Gastrocnemius medialis (tissue), 4 donors: Measurements from ENCODE around the gene TRAP1. TPM values are rescaled to one million over a fixed set of nuclear protein-coding genes. Genes with fewer than 3 reads are reported as not detected.

Source experiments
- ATAC-seq, 2 donors: fragments of 150-250 bp; one replicate each; pipeline ENCODE4 v1.9.1; 2016
- DNase-seq, 2 donors: peaks; one replicate each; pipeline ENCODE4 v3.0.0-alpha.2; 2019
- H3K27ac ChIP-seq, 4 donors: fragments of 200-600 bp; sonication (generic); 1 replicate in 1 of 4; 2 replicates in 3 of 4; pipeline ENCODE4 v1.5.1; 2016 to 2018; ENCODE audit warnings: mild to moderate bottlenecking in 2 of 4, moderate library complexity in 1 of 4
- H3K27me3 ChIP-seq, 3 donors: fragments of 200-600 bp; sonication (generic) in 2 of 3; 1 replicate in 1 of 3; 2 replicates in 2 of 3; pipeline versions ENCODE4 v1.5.1 to v1.6.0; 2016 to 2019; ENCODE audit warnings: mild to moderate bottlenecking in 1 of 3, moderate library complexity in 1 of 3
- H3K36me3 ChIP-seq, 2 donors: fragments of 200-600 bp; sonication (generic) in 1 of 2; one replicate each; pipeline ENCODE4 v1.5.1; 2017 to 2018
- H3K4me1 ChIP-seq, 2 donors: fragments of 200-600 bp; sonication (generic) in 1 of 2; one replicate each; pipeline ENCODE4 v1.5.1; 2016 to 2017; ENCODE audit warnings: mild to moderate bottlenecking in 2 of 2
- H3K4me3 ChIP-seq, 4 donors: fragments of 200-600 bp; sonication (generic) in 3 of 4; 1 replicate in 1 of 4; 2 replicates in 3 of 4; pipeline ENCODE4 v1.5.1; 2016 to 2019; ENCODE audit warnings: mild to moderate bottlenecking in 2 of 4
- H3K9me3 ChIP-seq, 3 donors: fragments of 200-600 bp; sonication (generic) in 2 of 3; 1 replicate in 1 of 3; 2 replicates in 2 of 3; pipeline ENCODE4 v1.5.1; 2016 to 2019
- CTCF ChIP-seq, 5 experiments: fragments of 450-650 bp in 3 of 5; fragments of 200-600 bp in 2 of 5; sonication (generic) in 2 of 5; IDR thresholded peaks in 4 of 5; conservative IDR thresholded peaks in 1 of 5; 1 replicate in 4 of 5; 2 replicates in 1 of 5; pipeline ENCODE4 v1.5.1; 2016 to 2019; ENCODE audit warnings: antibody characterized with exemption in 5 of 5, mild to moderate bottlenecking in 3 of 5, moderate library complexity in 3 of 5
- POLR2A ChIP-seq, 2 donors: fragments of 450-650 bp; IDR thresholded peaks; one replicate each; pipeline ENCODE4 v1.6.1; 2017; ENCODE audit warnings: antibody characterized with exemption in 2 of 2, mild to moderate bottlenecking in 2 of 2, moderate library complexity in 2 of 2
- in situ Hi-C, 4 donors: fragments of 200-750 bp; cut with MboI; loops; one replicate each; pipeline versions ENCODE4 v1.15.0 to v1.8.0; 2017; ENCODE audit warnings: low sequenced_read_pairs in 4 of 4
- intact Hi-C: fragments of 100-400 bp; cut with DNase I; formaldehyde crosslinking; loops from one replicate; pipeline ENCODE4 v1.15.1; 2023; ENCODE audit warnings: low total_unique reads
- total RNA-seq, 4 donors: library from RNA; depleted of rRNA; stranded (reverse); fragments of >200 nt; gene quantifications; one replicate each; pipeline versions ENCODE4 v1.1.0 to v1.2.3, GENCODE V29; 2016

The TRAP1 gene
- total RNA-seq, 4 donors from 2014 or later, result 103 to 140 (median 122) TPM

- ATAC-seq, result no peak
- H3K9me3 ChIP-seq, result no peaks in the 10 kb centered on the region
- peaks cover 0 to 5% of the 10 kb centered on the region in 2 donors for H3K36me3 ChIP-seq
- no peak for DNase-seq
- in situ Hi-C loops (no loop called here), intact Hi-C loops (no loop called here)
- no peak for TF ChIP-seq CTCF (IDR thresholded peaks at IDR 0.05 in 4 of 5, conservative IDR thresholded peaks at IDR 0.05 in 1 of 5)
- no peak for TF ChIP-seq POLR2A (IDR thresholded peaks at IDR 0.05)
- no peaks in the 10 kb centered on the region for H3K27me3 ChIP-seq
- H3K4me1 ChIP-seq, result peaks cover 5 to 6% of the 10 kb centered on the region in 2 donors
- no peak overlapping the region for H3K4me3 ChIP-seq
- no peak overlapping the region for H3K27ac ChIP-seq
These were observed 5.2 kb upstream of the TRAP1 start for GRCh38 chr16:3722508-3722907.

GRCh38 chr16:3720418-3720817 lies 3.1 kb upstream of the TRAP1 start:
- in situ Hi-C loops, result no loop called here
- Histone ChIP-seq H3K4me1 (peaks cover 12 to 17% of the 10 kb centered on the region in 2 donors), H3K27ac (no peak overlapping the region), H3K4me3 (no peak overlapping the region), H3K9me3 (no peaks in the 10 kb centered on the region), H3K27me3 (no peaks in the 10 kb centered on the region), H3K36me3 (no peaks in the 10 kb centered on the region)
- ATAC-seq (no peak), DNase-seq (peak in 1 of 2 donors; percentile 44)
- TF ChIP-seq CTCF (IDR thresholded peaks at IDR 0.05 in 4 of 5, conservative IDR thresholded peaks at IDR 0.05 in 1 of 5), result no peak
- TF ChIP-seq POLR2A (IDR thresholded peaks at IDR 0.05), result no peak
- intact Hi-C loops, result no loop called here

- intact Hi-C loops (loop anchor here (10.0 kb wide), 1 partner anchor 536 kb away; no protein-coding TSS in a partner anchor), in situ Hi-C loops (no loop called here)
- peaks cover 12 to 17% of the 10 kb centered on the region in 2 donors for H3K4me1 ChIP-seq
- no peak overlapping the region for H3K4me3 ChIP-seq
- H3K27ac ChIP-seq, result peak overlapping the region in 2 of 4 donors; percentile 91 to 95
- TF ChIP-seq CTCF (IDR thresholded peaks at IDR 0.05 in 4 of 5, conservative IDR thresholded peaks at IDR 0.05 in 1 of 5) (no peak), POLR2A (IDR thresholded peaks at IDR 0.05) (no peak)
- ATAC-seq (no peak), DNase-seq (no peak)
- no peaks in the 10 kb centered on the region for H3K27me3 ChIP-seq
- H3K36me3 ChIP-seq, result no peaks in the 10 kb centered on the region
- no peaks in the 10 kb centered on the region for H3K9me3 ChIP-seq
These were observed 1.3 kb upstream of the TRAP1 start for GRCh38 chr16:3718628-3719027.

- H3K27ac ChIP-seq, result peak overlapping the region; percentile 88 to 96 (median 93)
- TF ChIP-seq POLR2A (IDR thresholded peaks at IDR 0.05) (no peak), CTCF (IDR thresholded peaks at IDR 0.05 in 4 of 5, conservative IDR thresholded peaks at IDR 0.05 in 1 of 5) (no peak)
- intact Hi-C loops (loop anchor here (10.0 kb wide), 1 partner anchor 537 kb away; no protein-coding TSS in a partner anchor), in situ Hi-C loops (no loop called here)
- peak overlapping the region; percentile 69 to 99 (median 78) for H3K4me3 ChIP-seq
- no peak for ATAC-seq
- H3K9me3 ChIP-seq, result no peaks in the 10 kb centered on the region
- no peaks in the 10 kb centered on the region for H3K27me3 ChIP-seq
- no peak for DNase-seq
- H3K4me1 ChIP-seq, result peaks cover 12 to 17% of the 10 kb centered on the region in 2 donors
- H3K36me3 ChIP-seq, result no peaks in the 10 kb centered on the region
These were observed 681 bp upstream of the TRAP1 start for GRCh38 chr16:3718019-3718391.

GRCh38 chr16:3716831-3717234 lies 491 bp downstream of the TRAP1 start:
- H3K27me3 ChIP-seq, result no peaks in the 10 kb centered on the region
- no peak for TF ChIP-seq CTCF (IDR thresholded peaks at IDR 0.05 in 4 of 5, conservative IDR thresholded peaks at IDR 0.05 in 1 of 5)
- TF ChIP-seq POLR2A (IDR thresholded peaks at IDR 0.05), result no peak
- peaks cover 12 to 17% of the 10 kb centered on the region in 2 donors for H3K4me1 ChIP-seq
- in situ Hi-C loops, result no loop called here
- H3K9me3 ChIP-seq, result no peaks in the 10 kb centered on the region
- no peaks in the 10 kb centered on the region for H3K36me3 ChIP-seq
- intact Hi-C loops, result loop anchor here (1.0 to 10.0 kb wide), 4 partner anchors 26 to 538 kb away; partner anchors contain the start of gene CREBBP
- peak overlapping the region; percentile 88 to 96 (median 93) for H3K27ac ChIP-seq
- ATAC-seq, result peak; percentile 31 to 35
- DNase-seq, result no peak
- H3K4me3 ChIP-seq, result peak overlapping the region; percentile 69 to 99 (median 78)
